SIG-M5 treated with dmso at 0.1 percent for 504 hours (cell line): ENCODE measurements around the gene ITIH3.
A peak's percentile ranks its signal among the peaks of the same experiment; 100 is the strongest.

ENCODE experiments used
- DNase-seq: peaks from one replicate; lab custom pipeline; 2025; ENCODE audit not compliant: unreplicated experiment; lab: John Stamatoyannopoulos, UW

Gene ITIH3

GRCh38 chr3:52779011-52779836 lies 15.4 kb upstream of the ITIH3 start:
- DNase-seq: peak; percentile 85

GRCh38 chr3:52779837-52780585 lies 14.6 kb upstream of the ITIH3 start:
- DNase-seq: no peak

GRCh38 chr3:52781741-52782140 lies 12.9 kb upstream of the ITIH3 start:
- DNase-seq: no peak

GRCh38 chr3:52782412-52783210 lies 12.0 kb upstream of the ITIH3 start:
- no peak for DNase-seq

- DNase-seq: no peak
Observed at GRCh38 chr3:52783211-52783555, 11.4 kb upstream of the ITIH3 start.

- DNase-seq: no peak
Observed at GRCh38 chr3:52784021-52784621, 10.5 kb upstream of the ITIH3 start.

GRCh38 chr3:52784931-52785590 lies 9.5 kb upstream of the ITIH3 start:
- no peak for DNase-seq

GRCh38 chr3:52786330-52787215 lies 8.0 kb upstream of the ITIH3 start:
- no peak for DNase-seq

- DNase-seq: no peak
Observed at GRCh38 chr3:52787246-52787645, 7.3 kb upstream of the ITIH3 start.

- no peak for DNase-seq
Observed at GRCh38 chr3:52787672-52788625, 6.6 kb upstream of the ITIH3 start.

- no peak for DNase-seq
Observed at GRCh38 chr3:52788890-52789745, 5.5 kb upstream of the ITIH3 start.

GRCh38 chr3:52789746-52790040 lies 4.9 kb upstream of the ITIH3 start:
- DNase-seq: no peak

GRCh38 chr3:52790337-52790736 lies 4.3 kb upstream of the ITIH3 start:
- DNase-seq: no peak

GRCh38 chr3:52790741-52791140 lies 3.9 kb upstream of the ITIH3 start:
- DNase-seq: no peak

GRCh38 chr3:52791366-52791765 lies 3.2 kb upstream of the ITIH3 start:
- no peak for DNase-seq

GRCh38 chr3:52791928-52792327 lies 2.7 kb upstream of the ITIH3 start:
- DNase-seq: no peak

- DNase-seq: no peak
Observed at GRCh38 chr3:52792413-52792812, 2.2 kb upstream of the ITIH3 start.
